KBM-7 (cell line): Measurements from ENCODE around the gene CERS5.

Source experiments
- DNase-seq: peaks from one replicate; pipeline ENCODE4 v3.0.0-alpha.2; 2015
- in situ Hi-C: fragments of 300-500 bp; cut with MboI; formaldehyde crosslinking; loops from 2 replicates; pipeline ENCODE4 v1.14.3; 2020; ENCODE audit warnings: low sequenced_read_pairs, low pct_unique_long_range_greater_than_20kb, mixed read lengths

The CERS5 gene

DNA sequence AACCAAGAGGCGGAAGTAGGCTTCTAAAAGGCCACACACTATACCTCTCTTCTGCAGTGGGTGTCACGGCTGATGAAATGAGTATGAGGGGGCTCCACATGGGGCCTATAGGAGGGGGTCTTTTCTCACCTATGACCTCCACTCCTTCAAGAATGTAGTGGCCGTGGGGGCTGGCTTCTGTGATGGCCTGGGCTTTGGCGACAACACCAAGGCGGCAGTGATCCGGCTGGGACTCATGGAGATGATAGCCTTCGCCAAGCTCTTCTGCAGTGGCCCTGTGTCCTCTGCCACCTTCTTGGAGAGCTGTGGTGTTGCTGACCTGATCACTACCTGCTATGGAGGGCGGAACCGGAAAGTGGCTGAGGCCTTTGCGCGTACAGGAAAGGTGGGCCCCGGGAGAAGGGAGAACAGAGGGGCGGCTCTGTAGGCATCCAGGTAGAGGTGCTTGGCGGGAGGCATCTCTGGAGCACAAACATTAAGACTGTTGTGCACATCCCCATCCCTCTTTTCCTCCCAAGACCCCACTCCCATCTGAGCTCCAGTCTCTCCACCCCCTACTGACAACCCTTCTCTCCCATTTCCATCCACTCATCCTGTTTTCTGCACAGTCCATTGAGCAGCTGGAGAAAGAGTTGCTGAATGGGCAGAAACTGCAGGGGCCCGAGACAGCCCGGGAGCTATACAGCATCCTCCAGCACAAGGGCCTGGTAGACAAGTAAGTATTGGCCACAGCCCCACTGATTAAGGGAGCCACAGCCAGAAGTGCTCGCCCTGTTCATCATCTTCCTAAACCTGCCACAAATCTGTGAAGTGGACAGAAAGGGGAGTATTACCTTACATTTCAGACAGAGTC is 59.5 kb downstream of the CERS5 start:
- in situ Hi-C loops = no loop called here
- no peak for DNase-seq

GRCh38 chr12:50106907-50107306 is 60.3 kb downstream of the CERS5 start:
- no peak for DNase-seq
- in situ Hi-C loops = no loop called here

GRCh38 chr12:50105913-50106450 is 61.2 kb downstream of the CERS5 start:
- in situ Hi-C loops = no loop called here

DNA sequence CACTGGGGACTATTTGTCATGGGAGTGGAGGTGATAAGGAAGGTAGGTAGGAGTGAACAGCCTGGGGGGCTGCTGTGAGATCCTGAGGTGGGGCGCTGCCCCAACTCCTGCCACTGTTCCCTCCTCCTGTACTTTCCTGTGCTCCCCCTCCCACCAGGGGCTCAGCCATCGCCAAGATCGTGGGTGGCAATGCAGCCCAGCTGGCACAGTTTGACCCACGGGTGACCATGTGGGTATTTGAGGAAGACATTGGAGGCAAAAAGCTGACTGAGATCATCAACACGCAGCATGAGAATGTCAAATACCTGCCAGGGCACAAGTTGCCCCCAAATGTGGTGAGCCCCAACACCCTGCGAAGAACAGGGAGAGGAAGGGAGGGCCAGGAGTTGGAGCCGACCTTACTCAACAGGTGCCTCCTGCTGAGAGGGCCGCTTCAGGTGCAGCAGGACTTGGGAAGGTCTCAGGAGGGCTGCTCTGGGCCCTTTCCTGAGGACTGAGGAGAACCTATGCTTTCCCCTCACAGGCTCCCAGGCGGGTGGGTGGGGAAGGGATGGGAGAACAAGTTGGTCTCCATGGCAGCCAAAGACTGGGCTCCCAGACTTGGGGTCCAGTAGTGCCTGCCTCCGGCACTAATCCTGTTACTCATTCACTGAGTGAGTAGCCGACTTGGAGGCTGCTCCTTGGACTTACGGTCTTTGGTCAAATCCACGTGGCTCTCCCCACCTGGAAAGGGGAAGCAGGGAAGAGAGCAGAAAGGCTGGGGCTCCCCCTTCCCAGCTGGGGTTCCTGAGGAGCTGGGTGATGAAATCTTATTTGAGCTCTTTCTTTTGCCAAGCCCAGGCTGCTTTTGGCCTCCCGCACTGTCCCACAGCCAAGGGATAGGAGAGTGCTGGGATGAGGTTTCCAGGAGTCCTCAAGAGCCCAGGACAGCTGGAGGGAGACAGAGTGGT is 62.5 kb downstream of the CERS5 start:
- no peak for DNase-seq
- in situ Hi-C loops = no loop called here

More at GRCh38 chr12:50105913-50106450, 61.2 kb downstream of the CERS5 start:
- no peak for DNase-seq

DNA sequence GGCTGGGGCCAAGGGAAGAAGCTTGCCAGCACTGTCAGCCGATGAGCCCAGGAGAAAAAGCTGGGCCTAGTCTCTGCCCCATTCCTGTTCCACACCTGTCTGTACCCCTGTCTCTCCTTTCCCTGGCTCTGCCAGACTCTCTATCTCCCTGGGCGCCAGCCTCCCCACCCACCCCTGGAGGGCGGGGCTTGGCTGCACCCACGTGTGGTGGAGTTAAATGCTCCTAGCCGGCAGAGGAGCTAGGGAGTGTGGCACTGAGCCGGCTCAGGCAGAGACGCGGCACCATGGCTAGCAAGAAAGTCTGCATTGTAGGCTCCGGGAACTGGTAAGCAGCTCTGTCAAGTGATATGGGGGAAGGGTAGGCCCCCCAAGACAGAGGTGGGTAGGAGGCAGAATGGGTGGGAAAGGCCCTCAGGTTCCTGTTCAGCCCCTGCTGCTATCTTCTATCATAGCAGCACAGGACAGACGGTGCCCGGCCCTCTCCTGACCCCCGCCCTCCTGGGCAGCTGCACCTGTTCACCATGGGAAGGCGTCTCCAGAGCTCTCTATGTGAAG is 63.3 kb downstream of the CERS5 start, which contains the start of gene GPD1:
GPD1 (plus strand) TSS at position 242 of the 555 bp plus-strand sequence; CDS start at position 285, 43 bp downstream.
- no peak for DNase-seq

GRCh38 chr12:50103351-50103750 is 63.8 kb downstream of the CERS5 start:
- DNase-seq = no peak
- in situ Hi-C loops = no loop called here

More for the DNA sequence above, 63.3 kb downstream of the CERS5 start, which contains the start of gene GPD1:
- in situ Hi-C loops = no loop called here

- in situ Hi-C loops = no loop called here
- no peak for DNase-seq
These were observed 64.4 kb downstream of the CERS5 start for GRCh38 chr12:50102646-50103309.

GRCh38 chr12:50102131-50102531 is 65.0 kb downstream of the CERS5 start:
- in situ Hi-C loops = no loop called here
- no peak for DNase-seq

- in situ Hi-C loops = no loop called here
- DNase-seq = no peak
These were observed 65.5 kb downstream of the CERS5 start for GRCh38 chr12:50101663-50102062.

GRCh38 chr12:50100561-50100960 is 66.6 kb downstream of the CERS5 start:
- in situ Hi-C loops = no loop called here
- DNase-seq = no peak

- no peak for DNase-seq
- in situ Hi-C loops = no loop called here
These were observed 67.7 kb downstream of the CERS5 start for GRCh38 chr12:50099302-50100008.

GRCh38 chr12:50097952-50098351 is 69.2 kb downstream of the CERS5 start:
- in situ Hi-C loops = no loop called here
- no peak for DNase-seq

- DNase-seq = no peak
- in situ Hi-C loops = no loop called here
These were observed 76.8 kb downstream of the CERS5 start for GRCh38 chr12:50090391-50090790.

GRCh38 chr12:50089730-50090129 is 77.4 kb downstream of the CERS5 start:
- no peak for DNase-seq
- in situ Hi-C loops = no loop called here

GRCh38 chr12:50088577-50089335 is 78.4 kb downstream of the CERS5 start:
- peak; percentile 70 for DNase-seq
- in situ Hi-C loops = no loop called here

DNA sequence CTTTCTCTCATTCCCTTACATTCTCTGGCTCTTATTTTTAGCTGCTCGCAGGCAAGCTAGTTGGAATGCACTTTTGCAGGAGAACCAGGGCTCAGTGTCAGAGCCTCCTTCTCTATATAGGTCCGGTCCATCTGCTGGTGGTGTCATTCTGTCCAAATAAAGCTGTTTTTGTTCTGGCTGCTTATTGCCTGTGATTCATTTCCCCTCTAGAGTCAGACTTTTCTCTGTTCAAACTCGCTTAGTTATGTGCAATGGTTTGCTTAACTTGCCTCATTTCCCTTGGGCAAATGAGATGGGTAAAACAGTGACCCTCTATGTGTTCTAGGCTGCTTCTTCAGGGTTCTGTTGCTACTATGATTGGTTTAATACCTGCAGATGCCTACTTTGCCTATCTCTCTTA is 79.2 kb downstream of the CERS5 start:
- DNase-seq = no peak
- in situ Hi-C loops = no loop called here

- in situ Hi-C loops = no loop called here
- no peak for DNase-seq
These were observed 80.0 kb downstream of the CERS5 start for GRCh38 chr12:50087151-50087550.

DNA sequence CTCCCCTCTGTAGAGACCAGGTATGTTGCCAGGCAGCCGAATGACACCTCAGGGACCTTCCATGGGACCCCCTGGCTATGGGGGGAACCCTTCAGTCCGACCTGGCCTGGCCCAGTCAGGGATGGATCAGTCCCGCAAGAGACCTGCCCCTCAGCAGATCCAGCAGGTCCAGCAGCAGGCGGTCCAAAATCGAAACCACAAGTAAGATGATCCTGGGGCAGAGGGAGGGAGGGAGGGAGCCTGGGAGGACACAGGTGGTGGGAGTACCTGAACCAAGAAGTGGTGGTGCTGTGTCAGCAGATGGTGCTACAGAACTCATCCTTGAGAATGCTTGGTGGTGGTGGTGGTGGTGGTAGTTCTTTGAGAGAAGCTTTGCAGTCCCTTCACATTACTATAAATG is 81.0 kb downstream of the CERS5 start:
- in situ Hi-C loops = no loop called here
- no peak for DNase-seq
